Neural progenitor cell (in vitro differentiated cells): Measurements from ENCODE around the gene PHEX.

ENCODE experiments used
- CTCF ChIP-seq: fragments of 200-600 bp; sonication (generic); IDR thresholded peaks from 2 replicates; pipeline ENCODE4 v1.5.1; 2017; ENCODE audit warnings: antibody characterized with exemption, mild to moderate bottlenecking
- EZH2 ChIP-seq: fragments of 200-600 bp; sonication (generic); IDR thresholded peaks from 2 replicates; pipeline ENCODE4 v1.6.1; 2017; ENCODE audit warnings: antibody characterized with exemption, mild to moderate bottlenecking, moderate library complexity
- EZH2phosphoT487 ChIP-seq: fragments of 200-600 bp; sonication (generic); IDR thresholded peaks from 2 replicates; pipeline ENCODE4 v1.6.1; 2017; ENCODE audit warnings: antibody characterized with exemption

- TF ChIP-seq CTCF = no peak
- TF ChIP-seq EZH2phosphoT487 = no peak
- no peak for TF ChIP-seq EZH2
Measured at GRCh38 chrX:22037911-22038537, 5.9 kb downstream of the PHEX start.
